ENCODE data around the gene EEIG1.

- no peak for TF ChIP-seq POLR2A (IDR thresholded peaks at IDR 0.05; ENCODE audit: low read length)
- no peak for TF ChIP-seq GATA1 (IDR thresholded peaks at IDR 0.05; ENCODE audit: low read depth, low read length)
These were observed 7.4 kb downstream of the EEIG1 start for GRCh38 chr9:127973169-127974000.

Measured in erythroblast (primary cell).